ENCODE results near the gene LAMA5. TPM values are rescaled to one million over a fixed set of nuclear protein-coding genes. Genes with fewer than 3 reads are reported as not detected.

The LAMA5 gene
- total and polyA plus RNA-seq, 2 donors (not counting 1 experiment from before 2014, with no cell fraction given), result 52.9 to 83.5 TPM

GRCh38 chr20:62412194-62413024, 45.3 kb upstream of the LAMA5 start:
- DNase-seq (no peak), ATAC-seq (ENCODE audit: low read depth) (no peak)
- Histone ChIP-seq H3K79me2 (ENCODE audit: control insufficient read depth, insufficient read depth, low read length) (no peaks in the 10 kb centered on the region), H3K36me3 (replicated peaks in 1 of 2; ENCODE audit: control extremely low read depth in 1 of 2, control insufficient read depth in 1 of 2, extremely low read depth in 1 of 2, insufficient read depth in 2 of 2, low read length in 1 of 2) (no peaks in the 10 kb centered on the region), H4K20me1 (ENCODE audit: control insufficient read depth, insufficient read depth, low read length, poor library complexity, severe bottlenecking) (no peaks in the 10 kb centered on the region), H3K4me2 (replicated peaks; ENCODE audit: low read depth, low read length, poor library complexity, severe bottlenecking) (no peak overlapping the region), H3K4me3 (ENCODE audit: control extremely low read depth in 1 of 5, extremely low read depth in 1 of 5, insufficient read depth in 1 of 5, low read depth in 2 of 5, low read length in 4 of 5) (no peak overlapping the region), H3K9me3 (ENCODE audit: control extremely low read depth in 1 of 3, control insufficient read depth in 2 of 3, insufficient read depth in 1 of 3, low read length in 2 of 3) (no peaks in the 10 kb centered on the region), H3K4me1 (ENCODE audit: control insufficient read depth in 2 of 2, insufficient read depth in 2 of 2, low read length in 2 of 2) (peaks cover 16 to 22% of the 10 kb centered on the region in 2 donors), H2AFZ (ENCODE audit: insufficient read depth, low read depth, low read length, poor library complexity, severe bottlenecking) (no peak overlapping the region), H3K27me3 (replicated peaks in 1 of 4; ENCODE audit: control extremely low read depth in 1 of 4, control insufficient read depth in 3 of 4, insufficient read depth in 4 of 4, low read length in 3 of 4) (peaks cover 0 to 8% (median 0%) of the 10 kb centered on the region in 4 experiments), H3K27ac (ENCODE audit: low read length in 2 of 2) (no peak overlapping the region), H3K9ac (ENCODE audit: low read length) (no peak overlapping the region)
- no peak overlapping the region for H3K27ac Mint-ChIP-seq
- TF ChIP-seq EZH2 (IDR thresholded peaks at IDR 0.05; ENCODE audit: borderline replicate concordance, insufficient read depth, low read depth, low read length, poor library complexity, severe bottlenecking), result no peak
- WGBS (ENCODE audit: insufficient coverage), result 79% methylated on average over 19 of the region's 22 CpGs
- no peak overlapping the region for H3K4me3 Mint-ChIP-seq
- ChIA-PET CTCF (no interaction called here), POLR2A (no interaction called here)
- intact Hi-C loops (cut with micrococcal nuclease), result no loop called here
- peaks cover 12% of the 10 kb centered on the region for H3K4me1 Mint-ChIP-seq
- no peaks in the 10 kb centered on the region for H3K27me3 Mint-ChIP-seq
- H3K9me3 Mint-ChIP-seq (ENCODE audit: insufficient read depth), result no peaks in the 10 kb centered on the region

- Mint-ChIP-seq H3K27me3 (no peaks in the 10 kb centered on the region), H3K27ac (no peak overlapping the region), H3K9me3 (ENCODE audit: insufficient read depth) (no peaks in the 10 kb centered on the region), H3K4me1 (peaks cover 12% of the 10 kb centered on the region), H3K4me3 (no peak overlapping the region)
- H3K27me3 ChIP-seq (replicated peaks in 1 of 4; ENCODE audit: control extremely low read depth in 1 of 4, control insufficient read depth in 3 of 4, insufficient read depth in 4 of 4, low read length in 3 of 4), result peaks cover 0 to 6% (median 0%) of the 10 kb centered on the region in 4 experiments
- H3K9me3 ChIP-seq (ENCODE audit: control extremely low read depth in 1 of 3, control insufficient read depth in 2 of 3, insufficient read depth in 1 of 3, low read length in 2 of 3), result no peaks in the 10 kb centered on the region
- no peaks in the 10 kb centered on the region for H3K36me3 ChIP-seq (replicated peaks in 1 of 2; ENCODE audit: control extremely low read depth in 1 of 2, control insufficient read depth in 1 of 2, extremely low read depth in 1 of 2, insufficient read depth in 2 of 2, low read length in 1 of 2)
- no peak overlapping the region for H3K4me3 ChIP-seq (ENCODE audit: control extremely low read depth in 1 of 5, extremely low read depth in 1 of 5, insufficient read depth in 1 of 5, low read depth in 2 of 5, low read length in 4 of 5)
- H4K20me1 ChIP-seq (ENCODE audit: control insufficient read depth, insufficient read depth, low read length, poor library complexity, severe bottlenecking), result no peaks in the 10 kb centered on the region
- no peak for DNase-seq
- WGBS (ENCODE audit: insufficient coverage), result 86% methylated on average over 24 of the region's 24 CpGs
- CTCF ChIA-PET, result interaction anchor here (0.7 to 2.2 kb wide), 3 partner anchors 25 to 205 kb away, joined by 3 to 11 read pairs (median 7); partner anchors contain the start of gene RPS21
- no peak overlapping the region for H3K4me2 ChIP-seq (replicated peaks; ENCODE audit: low read depth, low read length, poor library complexity, severe bottlenecking)
- no peak overlapping the region for H2AFZ ChIP-seq (ENCODE audit: insufficient read depth, low read depth, low read length, poor library complexity, severe bottlenecking)
- POLR2A ChIA-PET, result no interaction called here
- H3K79me2 ChIP-seq (ENCODE audit: control insufficient read depth, insufficient read depth, low read length), result peaks cover 2% of the 10 kb centered on the region
- TF ChIP-seq EZH2 (IDR thresholded peaks at IDR 0.05; ENCODE audit: borderline replicate concordance, insufficient read depth, low read depth, low read length, poor library complexity, severe bottlenecking) (no peak), CTCF (IDR thresholded peaks at IDR 0.05) (no peak)
- intact Hi-C loops (cut with micrococcal nuclease), result no loop called here
- H3K27ac ChIP-seq (ENCODE audit: low read length in 2 of 2), result no peak overlapping the region
- peaks cover 17 to 25% of the 10 kb centered on the region in 2 donors for H3K4me1 ChIP-seq (ENCODE audit: control insufficient read depth in 2 of 2, insufficient read depth in 2 of 2, low read length in 2 of 2)
- no peak overlapping the region for H3K9ac ChIP-seq (ENCODE audit: low read length)
- ATAC-seq (ENCODE audit: low read depth), result no peak
These were observed 44.5 kb upstream of the LAMA5 start for GRCh38 chr20:62411479-62412193.

Data from B cell (primary cell).